Measurements from ENCODE around the gene SRL. TPM values are rescaled to one million over a fixed set of nuclear protein-coding genes. Genes with fewer than 3 reads are reported as not detected.

The SRL gene
- total and polyA plus RNA-seq, 4 donors, result 0.31 to 3.2 (median 1.5) TPM

DNA sequence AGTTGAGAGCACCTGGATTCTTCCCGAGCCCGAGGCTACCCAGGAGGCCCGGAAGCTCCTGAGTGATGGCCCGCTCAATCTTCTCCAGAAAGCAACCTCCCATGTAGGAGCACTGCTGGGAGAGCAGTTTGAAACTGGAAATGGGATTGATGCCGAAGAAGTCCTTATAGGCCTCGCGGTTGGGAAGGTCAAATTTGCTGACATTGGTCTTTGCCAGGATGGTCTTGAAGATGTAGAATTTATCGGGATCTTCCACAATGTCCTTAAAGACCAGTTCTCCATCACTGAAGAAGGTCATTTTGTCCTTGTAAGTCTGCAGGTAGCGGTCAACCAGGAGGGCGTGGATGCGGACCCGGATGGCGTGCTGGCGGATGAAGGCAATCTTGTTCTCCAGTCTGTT lies 49.7 kb downstream of the SRL start:
- Histone ChIP-seq H3K27ac (ENCODE audit: low read depth in 1 of 2, low read length in 2 of 2) (no peak overlapping the region), H3K36me3 (ENCODE audit: control insufficient read depth in 1 of 2, insufficient read depth in 2 of 2, low read length in 1 of 2) (no peaks in the 10 kb centered on the region), H3K27me3 (ENCODE audit: control insufficient read depth in 1 of 2, insufficient read depth in 2 of 2, low read length in 1 of 2) (no peaks in the 10 kb centered on the region), H3K4me3 (ENCODE audit: low read length in 2 of 2) (no peak overlapping the region), H3K9me3 (ENCODE audit: control insufficient read depth, low read length) (no peaks in the 10 kb centered on the region), H3K4me1 (ENCODE audit: control insufficient read depth in 1 of 2, insufficient read depth in 2 of 2, low read length in 2 of 2) (no peaks in the 10 kb centered on the region)
- 97% methylated on average over 14 of the region's 14 CpGs for WGBS, 2 donors
- ATAC-seq (ENCODE audit: low FRiP score), result no peak
- DNase-seq, result no peak
- intact Hi-C loops (cut with DNase I), result no loop called here

DNA sequence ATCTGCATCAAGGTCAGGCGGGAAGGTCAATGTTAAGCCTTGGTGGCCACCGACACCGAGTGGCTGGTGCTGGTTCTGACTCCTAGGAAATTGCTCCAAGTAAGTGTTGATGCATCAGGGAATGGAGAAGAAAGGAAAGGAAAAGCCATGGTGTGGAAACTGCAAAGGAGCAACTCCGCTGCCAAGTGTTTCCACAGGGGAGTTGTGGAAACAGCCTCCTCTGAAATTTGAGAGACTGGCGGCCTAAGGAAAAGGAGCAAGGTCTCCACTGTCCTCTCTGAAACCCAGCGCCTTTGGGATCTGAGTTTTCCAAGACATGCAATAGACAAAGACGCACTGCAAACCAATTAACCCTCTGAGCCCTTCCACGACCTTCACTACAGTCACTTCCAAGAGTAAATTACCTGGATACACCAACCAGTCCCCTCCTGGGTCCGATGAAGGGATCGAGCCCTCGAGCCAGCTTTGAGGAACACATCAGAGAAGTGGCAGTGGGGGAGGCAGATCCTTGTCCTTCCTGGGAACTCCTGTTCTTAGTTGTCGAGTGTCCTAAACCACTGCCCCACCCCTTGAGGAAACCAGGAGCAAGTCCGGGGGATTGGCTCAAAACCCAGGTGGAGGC lies 51.1 kb downstream of the SRL start:
- Histone ChIP-seq H3K9me3 (ENCODE audit: control insufficient read depth, low read length) (no peaks in the 10 kb centered on the region), H3K4me1 (ENCODE audit: control insufficient read depth in 1 of 2, insufficient read depth in 2 of 2, low read length in 2 of 2) (no peaks in the 10 kb centered on the region), H3K4me3 (ENCODE audit: low read length in 2 of 2) (no peak overlapping the region), H3K27ac (ENCODE audit: low read depth in 1 of 2, low read length in 2 of 2) (no peak overlapping the region), H3K36me3 (ENCODE audit: control insufficient read depth in 1 of 2, insufficient read depth in 2 of 2, low read length in 1 of 2) (no peaks in the 10 kb centered on the region), H3K27me3 (ENCODE audit: control insufficient read depth in 1 of 2, insufficient read depth in 2 of 2, low read length in 1 of 2) (no peaks in the 10 kb centered on the region)
- 90 to 91% methylated on average over 13 of the region's 13 CpGs for WGBS, 2 donors
- ATAC-seq (ENCODE audit: low FRiP score) (no peak), DNase-seq (no peak)
- intact Hi-C loops (cut with DNase I), result no loop called here

DNA sequence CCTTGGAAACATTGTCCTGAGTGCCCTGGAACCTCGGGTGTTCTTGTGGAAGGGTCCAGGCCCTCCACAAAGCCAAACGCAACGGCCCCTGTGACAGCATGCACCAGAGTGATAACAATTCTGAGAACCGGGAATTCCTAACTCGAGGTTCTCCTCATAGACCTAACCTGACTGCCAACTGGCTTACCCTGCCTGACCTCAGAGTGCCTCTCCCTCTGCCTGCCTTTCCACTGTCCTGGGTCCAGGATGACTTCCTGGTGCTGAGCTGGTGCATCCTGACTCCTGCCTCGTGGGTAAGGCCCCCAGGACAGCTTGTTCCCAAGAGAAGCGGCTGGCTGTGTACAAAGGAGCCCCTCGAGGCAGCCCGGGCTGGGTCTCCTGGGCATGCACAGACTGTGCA lies 51.8 kb downstream of the SRL start:
- intact Hi-C loops (cut with DNase I), result no loop called here

DNA sequence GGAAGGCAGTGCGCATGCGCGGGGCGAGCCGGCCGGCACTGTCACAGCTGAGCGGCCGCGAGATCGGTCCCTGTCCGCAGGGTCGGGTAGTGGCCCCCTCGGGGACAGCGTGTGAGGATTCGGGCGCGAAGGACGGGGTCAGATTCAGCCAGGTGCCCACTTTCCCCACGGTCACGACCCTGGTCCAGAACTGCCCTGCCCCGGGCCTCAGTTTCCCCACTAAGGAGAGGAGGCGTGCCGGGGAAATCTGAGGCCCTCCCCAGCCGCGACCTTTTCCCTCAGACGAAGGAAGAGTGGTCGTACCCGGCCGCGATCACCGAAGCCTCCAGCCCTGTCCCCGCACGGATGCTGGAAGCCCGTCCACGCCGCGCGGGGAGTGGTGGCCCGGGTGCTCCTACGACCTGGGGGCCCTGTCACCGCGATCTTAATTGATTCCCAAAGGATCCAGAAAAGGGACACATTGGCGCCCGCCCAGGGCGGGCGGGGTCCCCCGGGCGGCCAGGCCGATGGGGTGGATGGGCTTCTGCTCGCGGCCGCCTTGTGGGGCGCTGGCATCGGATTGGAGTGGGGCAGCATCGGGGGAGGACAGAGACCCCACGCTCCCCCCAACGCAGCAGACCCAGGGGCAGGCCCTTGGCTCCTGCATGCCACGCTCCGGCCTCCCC lies 57.7 kb downstream of the SRL start:
- DNase-seq (no peak), ATAC-seq (ENCODE audit: low FRiP score) (no peak)
- no peak overlapping the region for H3K27ac ChIP-seq (ENCODE audit: low read depth in 1 of 2, low read length in 2 of 2)
- intact Hi-C loops (cut with DNase I), result loop anchor here in 1 of 2 donors (5.0 to 10.0 kb wide), 2 partner anchors 67 to 199 kb away; partner anchors contain the start of gene ADCY9
- no peaks in the 10 kb centered on the region for H3K27me3 ChIP-seq (ENCODE audit: control insufficient read depth in 1 of 2, insufficient read depth in 2 of 2, low read length in 1 of 2)
- WGBS, 2 donors, result 10 to 11% methylated on average over 55 to 59 of the region's 59 CpGs
- no peaks in the 10 kb centered on the region for H3K36me3 ChIP-seq (ENCODE audit: control insufficient read depth in 1 of 2, insufficient read depth in 2 of 2, low read length in 1 of 2)
- no peaks in the 10 kb centered on the region for H3K4me1 ChIP-seq (ENCODE audit: control insufficient read depth in 1 of 2, insufficient read depth in 2 of 2, low read length in 2 of 2)
- peak overlapping the region; percentile 27 to 35 for H3K4me3 ChIP-seq (ENCODE audit: low read length in 2 of 2)
- no peaks in the 10 kb centered on the region for H3K9me3 ChIP-seq (ENCODE audit: control insufficient read depth, low read length)

More for the DNA sequence above, 51.8 kb downstream of the SRL start:
- DNase-seq (no peak), ATAC-seq (ENCODE audit: low FRiP score) (peak; percentile 22)
- Histone ChIP-seq H3K27me3 (ENCODE audit: control insufficient read depth in 1 of 2, insufficient read depth in 2 of 2, low read length in 1 of 2) (no peaks in the 10 kb centered on the region), H3K9me3 (ENCODE audit: control insufficient read depth, low read length) (no peaks in the 10 kb centered on the region), H3K36me3 (ENCODE audit: control insufficient read depth in 1 of 2, insufficient read depth in 2 of 2, low read length in 1 of 2) (no peaks in the 10 kb centered on the region), H3K4me3 (ENCODE audit: low read length in 2 of 2) (no peak overlapping the region), H3K4me1 (ENCODE audit: control insufficient read depth in 1 of 2, insufficient read depth in 2 of 2, low read length in 2 of 2) (no peaks in the 10 kb centered on the region), H3K27ac (ENCODE audit: low read depth in 1 of 2, low read length in 2 of 2) (no peak overlapping the region)
- 69 to 77% methylated on average over 9 of the region's 9 CpGs for WGBS, 2 donors

GRCh38 chr16:4183237-4184037 lies 58.4 kb downstream of the SRL start:
- DNase-seq, result peak; percentile 95 to 98
- 5% methylated on average over 68 to 85 of the region's 85 CpGs for whole genome bisulfite sequencing, 2 donors
- intact Hi-C loops (cut with DNase I), result loop anchor here in 1 of 2 donors (5.0 to 10.0 kb wide), 2 partner anchors 66 to 199 kb away; partner anchors contain the start of gene ADCY9
- peak overlapping the region; percentile 36 to 72 for H3K27ac ChIP-seq (ENCODE audit: low read depth in 1 of 2, low read length in 2 of 2)
- no peaks in the 10 kb centered on the region for H3K27me3 ChIP-seq (ENCODE audit: control insufficient read depth in 1 of 2, insufficient read depth in 2 of 2, low read length in 1 of 2)
- no peaks in the 10 kb centered on the region for H3K9me3 ChIP-seq (ENCODE audit: control insufficient read depth, low read length)
- peak overlapping the region; percentile 13 to 54 for H3K4me3 ChIP-seq (ENCODE audit: low read length in 2 of 2)
- H3K4me1 ChIP-seq (ENCODE audit: control insufficient read depth in 1 of 2, insufficient read depth in 2 of 2, low read length in 2 of 2), result no peaks in the 10 kb centered on the region
- ATAC-seq (ENCODE audit: low FRiP score), result peak; percentile 98
- H3K36me3 ChIP-seq (ENCODE audit: control insufficient read depth in 1 of 2, insufficient read depth in 2 of 2, low read length in 1 of 2), result no peaks in the 10 kb centered on the region

DNA sequence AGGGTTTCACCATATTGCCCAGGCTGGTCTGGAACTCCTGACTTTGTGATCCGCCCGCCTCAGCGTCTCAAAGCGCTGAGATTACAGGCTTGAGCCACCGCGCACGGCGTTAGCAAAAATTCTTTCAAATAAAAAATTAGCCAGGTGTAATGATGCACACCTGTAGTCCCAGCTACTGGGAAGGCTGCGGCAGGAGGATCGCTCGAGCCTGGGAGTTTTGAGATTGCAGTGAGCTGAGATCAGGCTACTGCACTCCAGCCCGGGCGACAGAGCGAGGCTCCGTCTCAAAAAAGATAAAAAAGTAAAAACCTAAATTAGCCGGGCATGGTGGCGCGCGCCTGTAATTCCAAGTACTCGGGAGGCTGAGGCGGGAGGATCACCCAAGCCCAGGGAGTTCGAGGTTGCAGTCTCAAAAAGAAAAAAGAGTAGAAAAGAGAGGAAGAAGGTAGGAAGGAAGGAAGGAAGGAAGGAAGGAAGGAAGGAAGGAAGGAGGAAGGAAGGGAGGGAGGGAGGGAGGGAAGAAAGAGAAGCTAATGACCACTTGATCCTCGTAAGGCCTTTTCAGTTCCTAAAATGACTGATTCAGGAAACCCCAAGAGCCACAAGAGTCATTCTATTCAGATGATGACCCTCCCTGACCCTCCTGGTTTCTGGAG lies 59.2 kb downstream of the SRL start:
- WGBS, 2 donors, result 96 to 97% methylated on average over 23 of the region's 23 CpGs
- intact Hi-C loops (cut with DNase I), result loop anchor here in 1 of 2 donors (5.0 to 10.0 kb wide), 2 partner anchors 65 to 198 kb away; partner anchors contain the start of gene ADCY9
- peak overlapping the region in 1 of 2 donors; percentile 36 for H3K27ac ChIP-seq (ENCODE audit: low read depth in 1 of 2, low read length in 2 of 2)

GRCh38 chr16:4180511-4180910 lies 61.4 kb downstream of the SRL start:
- Histone ChIP-seq H3K27ac (ENCODE audit: low read depth in 1 of 2, low read length in 2 of 2) (no peak overlapping the region), H3K27me3 (ENCODE audit: control insufficient read depth in 1 of 2, insufficient read depth in 2 of 2, low read length in 1 of 2) (no peaks in the 10 kb centered on the region), H3K4me3 (ENCODE audit: low read length in 2 of 2) (no peak overlapping the region), H3K36me3 (ENCODE audit: control insufficient read depth in 1 of 2, insufficient read depth in 2 of 2, low read length in 1 of 2) (no peaks in the 10 kb centered on the region), H3K4me1 (ENCODE audit: control insufficient read depth in 1 of 2, insufficient read depth in 2 of 2, low read length in 2 of 2) (no peaks in the 10 kb centered on the region), H3K9me3 (ENCODE audit: control insufficient read depth, low read length) (no peaks in the 10 kb centered on the region)
- DNase-seq (no peak), ATAC-seq (ENCODE audit: low FRiP score) (no peak)
- WGBS, 2 donors, result 84 to 86% methylated on average over 5 of the region's 5 CpGs
- intact Hi-C loops (cut with DNase I), result loop anchor here in 1 of 2 donors (5.0 to 10.0 kb wide), 2 partner anchors 63 to 196 kb away; partner anchors contain the start of gene ADCY9

More for the DNA sequence above, 59.2 kb downstream of the SRL start:
- no peaks in the 10 kb centered on the region for H3K4me1 ChIP-seq (ENCODE audit: control insufficient read depth in 1 of 2, insufficient read depth in 2 of 2, low read length in 2 of 2)
- no peak overlapping the region for H3K4me3 ChIP-seq (ENCODE audit: low read length in 2 of 2)
- H3K36me3 ChIP-seq (ENCODE audit: control insufficient read depth in 1 of 2, insufficient read depth in 2 of 2, low read length in 1 of 2), result no peaks in the 10 kb centered on the region
- no peak for DNase-seq
- ATAC-seq (ENCODE audit: low FRiP score), result no peak
- no peaks in the 10 kb centered on the region for H3K27me3 ChIP-seq (ENCODE audit: control insufficient read depth in 1 of 2, insufficient read depth in 2 of 2, low read length in 1 of 2)
- H3K9me3 ChIP-seq (ENCODE audit: control insufficient read depth, low read length), result no peaks in the 10 kb centered on the region

- Histone ChIP-seq H3K9me3 (ENCODE audit: control insufficient read depth, low read length) (no peaks in the 10 kb centered on the region), H3K27ac (ENCODE audit: low read depth in 1 of 2, low read length in 2 of 2) (no peak overlapping the region), H3K36me3 (ENCODE audit: control insufficient read depth in 1 of 2, insufficient read depth in 2 of 2, low read length in 1 of 2) (no peaks in the 10 kb centered on the region), H3K4me3 (ENCODE audit: low read length in 2 of 2) (no peak overlapping the region), H3K4me1 (ENCODE audit: control insufficient read depth in 1 of 2, insufficient read depth in 2 of 2, low read length in 2 of 2) (no peaks in the 10 kb centered on the region), H3K27me3 (ENCODE audit: control insufficient read depth in 1 of 2, insufficient read depth in 2 of 2, low read length in 1 of 2) (no peaks in the 10 kb centered on the region)
- intact Hi-C loops (cut with DNase I), result loop anchor here in 1 of 2 donors (5.0 to 10.0 kb wide), 2 partner anchors 63 to 195 kb away; partner anchors contain the start of gene ADCY9
- 83 to 85% methylated on average over 8 of the region's 8 CpGs for WGBS, 2 donors
- DNase-seq (no peak), ATAC-seq (ENCODE audit: low FRiP score) (no peak)
Measured at GRCh38 chr16:4179763-4180260, 62.1 kb downstream of the SRL start.
